ENCODE data around the gene RS1.

The RS1 gene
- total RNA-seq, result 0 reads per million in 4 donors

DNA sequence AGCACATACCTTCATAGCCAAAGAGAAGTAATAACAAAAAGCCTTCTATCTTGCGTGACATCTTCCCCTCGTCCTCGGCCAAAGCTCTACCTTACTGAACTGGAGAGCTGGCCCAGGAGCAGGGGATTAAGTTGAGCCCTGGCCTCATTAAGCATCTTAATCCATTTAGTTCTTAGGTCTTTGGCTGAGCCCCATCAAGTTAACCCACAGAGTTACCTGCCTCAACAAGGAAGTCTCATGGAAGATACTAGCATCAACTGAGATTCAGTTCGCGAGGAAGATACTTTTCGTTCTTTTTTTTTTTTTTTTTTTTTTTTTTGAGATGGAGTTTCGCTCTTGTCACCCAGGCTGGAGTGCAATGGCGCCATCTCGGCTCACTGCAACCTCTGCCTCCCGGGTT is at the start of gene RS1:
Gene RS1 (minus strand): TSS at position 101 of the 400 bp plus-strand sequence. CDS start 40 bp downstream, at position 61.
- DNase-seq, result no peak

GRCh38 chrX:18719852-18720251 is 47.9 kb upstream of the RS1 start:
- DNase-seq, result no peak

GRCh38 chrX:18714910-18715309 is 43.0 kb upstream of the RS1 start:
- DNase-seq, result no peak

- DNase-seq, result no peak
Observed at GRCh38 chrX:18709833-18710232, 37.9 kb upstream of the RS1 start.

DNA sequence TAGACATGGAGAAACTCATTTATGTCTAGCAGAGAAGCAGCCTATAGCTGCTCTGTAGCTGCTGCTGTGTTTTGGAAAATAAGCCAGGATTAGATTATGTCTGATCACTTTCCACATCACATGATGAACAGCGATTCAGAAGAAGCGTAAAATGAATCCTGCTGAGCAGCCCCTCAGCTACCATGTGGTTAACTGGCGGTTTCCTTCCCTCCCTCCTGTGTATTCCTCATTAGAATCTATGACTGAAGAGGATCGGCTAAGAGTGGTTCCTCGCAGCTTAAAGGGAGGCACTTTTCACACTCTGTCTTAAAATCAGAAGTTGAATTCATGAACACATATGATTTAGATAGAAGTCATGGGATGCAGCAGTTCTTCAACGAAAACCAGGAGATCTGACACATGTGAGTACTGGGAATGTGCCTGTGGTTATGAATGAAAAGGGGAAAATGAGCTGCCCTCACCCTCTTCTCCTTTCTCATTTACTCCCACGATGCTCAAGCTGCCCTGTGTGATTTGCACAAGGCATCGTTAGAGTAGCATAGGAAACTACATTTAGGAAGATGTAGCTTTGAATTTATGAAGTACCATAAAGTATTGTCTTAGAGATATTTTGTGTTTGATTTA is 35.6 kb upstream of the RS1 start, which contains the start of gene PPEF1:
Gene PPEF1 (plus strand): TSS at position 220 of the 624 bp plus-strand sequence. CDS start 136 bp downstream, at position 356.
- no peak for DNase-seq

DNA sequence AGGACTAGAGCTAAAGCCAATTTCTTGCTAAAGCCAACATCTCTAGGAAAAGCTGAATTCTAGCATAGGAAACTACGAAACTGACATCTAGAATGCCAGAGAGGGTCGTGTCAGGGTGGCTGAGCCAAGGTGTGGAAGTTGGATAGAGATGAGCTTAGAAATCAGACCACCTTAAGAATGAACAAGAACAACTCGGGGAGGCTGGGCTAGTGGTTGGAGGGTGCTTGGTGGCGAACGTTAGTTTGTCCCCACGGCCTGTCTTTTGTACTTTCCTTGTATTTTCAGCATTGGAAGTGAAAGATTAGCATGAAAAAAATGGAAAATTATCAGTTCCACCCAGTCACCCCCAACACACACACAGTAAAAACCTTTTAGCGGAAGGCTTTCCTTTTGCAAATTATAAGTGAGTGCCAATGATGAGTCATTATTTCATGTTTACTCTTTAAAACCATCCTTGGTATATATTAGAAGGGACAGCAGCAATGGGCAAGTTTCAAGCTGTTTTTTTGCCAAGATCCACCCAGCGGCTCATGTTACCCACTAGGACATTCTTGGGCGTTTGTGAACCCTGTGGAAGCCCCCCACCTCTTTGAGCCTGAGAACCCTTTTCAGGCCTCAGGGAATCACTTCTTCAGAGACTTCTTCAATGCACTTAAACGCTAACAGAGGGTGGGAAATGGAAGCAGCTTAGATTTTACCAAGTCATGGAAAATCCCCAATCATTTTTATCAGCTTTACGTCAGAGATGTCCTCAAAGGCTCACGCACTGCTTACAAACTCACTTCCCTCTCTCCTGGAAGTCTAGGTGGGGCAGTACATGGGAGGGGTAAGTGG is 30.7 kb upstream of the RS1 start:
- no peak for DNase-seq

DNA sequence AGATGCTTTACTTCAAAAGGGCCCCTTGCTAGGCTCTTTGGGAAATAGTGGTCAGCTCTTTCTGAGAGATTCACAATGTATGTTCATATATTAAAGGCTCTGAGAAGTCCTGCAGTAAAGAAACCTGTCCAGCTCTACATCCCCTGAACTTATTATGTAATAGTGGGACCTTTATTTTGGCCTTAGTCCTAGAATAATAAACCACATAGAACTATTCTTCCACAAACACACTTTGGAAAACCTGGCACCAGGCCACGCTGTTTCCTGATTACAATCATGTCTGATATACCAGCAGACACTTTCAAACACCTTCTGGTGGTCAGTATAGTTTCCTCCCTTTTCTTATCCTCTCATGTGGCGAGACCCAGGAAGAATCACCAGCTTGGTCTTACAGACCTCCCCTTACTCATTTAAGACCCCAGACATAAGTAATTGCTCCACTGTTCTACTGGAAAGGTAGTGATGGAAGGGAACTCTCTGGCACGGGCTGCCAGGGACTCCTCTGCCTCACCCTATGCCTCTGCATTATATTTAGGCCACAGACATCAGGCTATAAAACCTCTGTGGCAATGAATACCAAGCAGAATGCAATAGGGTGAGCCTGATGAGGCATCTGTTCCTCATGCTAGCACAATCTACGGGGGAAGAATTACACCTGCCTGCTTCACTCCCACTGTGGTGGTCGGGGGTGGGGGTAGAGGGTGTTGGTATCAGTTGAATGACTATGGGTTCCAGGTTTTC is 29.9 kb upstream of the RS1 start:
- no peak for DNase-seq

GRCh38 chrX:18698737-18699650 is 27.1 kb upstream of the RS1 start:
- DNase-seq, result no peak

DNA sequence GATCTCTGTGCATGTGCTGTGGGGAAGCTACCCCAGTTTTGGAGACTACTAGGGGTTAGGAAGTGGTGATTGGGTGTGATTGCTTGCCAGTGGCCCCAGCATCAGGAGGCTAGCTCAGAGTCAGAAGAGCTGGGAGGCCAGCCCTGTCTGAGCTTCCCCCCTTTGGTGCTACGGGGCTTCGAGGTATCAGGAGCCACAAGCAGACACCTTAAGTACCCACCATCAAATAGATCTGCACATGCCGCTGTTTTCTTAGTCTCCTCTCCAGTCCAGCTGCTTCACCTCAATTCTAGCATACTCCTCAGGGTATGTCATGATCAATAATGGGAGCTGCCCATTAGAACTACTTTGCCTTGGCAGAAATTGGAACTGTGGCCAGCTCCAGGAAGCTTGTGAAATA is 24.7 kb upstream of the RS1 start:
- no peak for DNase-seq

DNA sequence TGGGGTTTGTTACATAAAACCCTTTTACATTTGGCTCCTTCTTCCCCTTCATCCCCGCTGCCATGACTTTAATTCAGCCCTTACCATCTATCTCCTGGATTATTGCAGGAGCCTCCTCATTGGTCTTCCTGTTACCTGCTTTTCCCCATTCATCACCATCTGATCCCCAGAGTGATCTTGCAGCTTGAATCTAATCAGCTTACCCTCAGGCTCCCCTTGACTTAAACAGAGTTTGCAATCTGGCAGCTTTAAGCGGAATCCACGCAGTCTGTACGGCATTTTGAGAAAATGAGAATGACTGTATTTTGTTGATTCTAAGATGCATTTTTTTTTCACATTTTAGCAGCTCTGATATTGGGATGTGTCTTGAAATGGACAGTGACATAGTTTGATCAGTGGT is 20.6 kb upstream of the RS1 start:
- no peak for DNase-seq

DNA sequence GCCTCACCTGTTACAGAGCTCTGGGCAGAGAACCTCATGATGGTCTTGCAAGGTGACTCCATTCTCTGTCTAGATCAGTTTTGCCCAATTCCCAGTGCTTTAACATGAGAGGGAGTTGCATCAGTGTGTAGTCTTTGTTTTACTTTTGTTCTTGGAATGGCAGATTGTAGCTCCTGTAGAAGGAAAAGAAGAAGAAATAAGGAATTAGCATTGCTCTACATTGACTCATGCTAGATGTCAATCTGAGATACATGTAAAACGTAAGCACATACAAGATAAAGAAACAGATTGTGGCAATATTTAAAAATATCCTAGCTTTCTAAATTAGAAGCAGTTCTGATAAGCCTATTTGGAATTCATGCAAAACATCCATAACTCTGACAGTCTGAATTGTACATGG is 19.5 kb upstream of the RS1 start:
- no peak for DNase-seq

DNA sequence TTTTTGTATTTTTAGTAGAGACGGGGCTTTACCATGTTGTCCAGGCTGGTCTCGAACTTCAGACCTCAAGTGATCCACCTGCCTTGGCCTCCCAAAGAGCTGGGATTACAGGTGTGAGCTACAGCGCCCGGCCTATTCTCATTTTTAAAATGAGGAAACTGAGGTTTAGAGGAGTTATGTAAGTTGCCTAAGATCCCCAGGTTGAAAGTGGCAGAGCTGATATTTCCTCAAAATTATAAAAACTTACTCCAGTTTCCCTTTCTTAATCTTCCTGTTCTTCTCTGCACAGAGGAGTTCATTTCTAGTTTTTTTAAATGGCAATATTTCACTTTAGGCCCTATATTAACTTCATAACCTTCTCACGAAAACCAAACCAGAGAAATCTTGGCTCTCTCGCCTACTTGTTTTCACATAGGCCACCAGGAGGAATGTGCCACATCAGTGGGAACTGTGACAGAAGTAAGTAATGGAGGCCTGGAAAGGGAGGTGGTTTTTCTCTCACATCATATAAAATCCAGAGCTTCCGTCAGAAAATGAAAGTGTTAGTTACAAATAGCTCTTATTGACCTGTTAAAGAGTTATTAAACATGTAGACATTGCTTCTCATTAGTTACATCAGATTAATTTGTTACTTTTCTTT is 16.1 kb upstream of the RS1 start:
- DNase-seq, result no peak

GRCh38 chrX:18682979-18683387 is 11.1 kb upstream of the RS1 start:
- DNase-seq, result no peak

GRCh38 chrX:18681996-18682395 is 10.1 kb upstream of the RS1 start:
- no peak for DNase-seq

GRCh38 chrX:18677161-18677869 is 5.4 kb upstream of the RS1 start:
- no peak for DNase-seq

GRCh38 chrX:18676470-18676869 is 4.6 kb upstream of the RS1 start:
- no peak for DNase-seq

DNA sequence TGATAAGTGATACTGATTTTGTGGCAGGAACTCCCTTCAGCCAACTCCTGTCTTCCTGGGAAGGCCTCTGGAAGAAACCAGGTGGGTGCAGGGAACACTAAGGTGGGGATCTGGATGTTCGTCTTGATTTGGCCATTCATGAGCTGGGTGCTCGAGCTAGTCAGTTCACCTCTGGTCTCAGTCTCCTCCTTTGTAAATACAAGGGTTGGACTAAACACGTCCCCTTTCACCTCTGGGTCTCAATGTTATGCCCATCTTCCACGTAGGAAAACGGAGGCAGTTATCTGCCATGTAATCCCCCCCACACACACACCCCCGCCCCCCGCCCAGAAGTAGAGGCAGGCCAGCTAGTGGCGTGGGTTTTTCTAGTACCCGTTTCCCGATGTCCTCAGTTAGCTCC is 4.1 kb upstream of the RS1 start:
- DNase-seq, result no peak

DNA sequence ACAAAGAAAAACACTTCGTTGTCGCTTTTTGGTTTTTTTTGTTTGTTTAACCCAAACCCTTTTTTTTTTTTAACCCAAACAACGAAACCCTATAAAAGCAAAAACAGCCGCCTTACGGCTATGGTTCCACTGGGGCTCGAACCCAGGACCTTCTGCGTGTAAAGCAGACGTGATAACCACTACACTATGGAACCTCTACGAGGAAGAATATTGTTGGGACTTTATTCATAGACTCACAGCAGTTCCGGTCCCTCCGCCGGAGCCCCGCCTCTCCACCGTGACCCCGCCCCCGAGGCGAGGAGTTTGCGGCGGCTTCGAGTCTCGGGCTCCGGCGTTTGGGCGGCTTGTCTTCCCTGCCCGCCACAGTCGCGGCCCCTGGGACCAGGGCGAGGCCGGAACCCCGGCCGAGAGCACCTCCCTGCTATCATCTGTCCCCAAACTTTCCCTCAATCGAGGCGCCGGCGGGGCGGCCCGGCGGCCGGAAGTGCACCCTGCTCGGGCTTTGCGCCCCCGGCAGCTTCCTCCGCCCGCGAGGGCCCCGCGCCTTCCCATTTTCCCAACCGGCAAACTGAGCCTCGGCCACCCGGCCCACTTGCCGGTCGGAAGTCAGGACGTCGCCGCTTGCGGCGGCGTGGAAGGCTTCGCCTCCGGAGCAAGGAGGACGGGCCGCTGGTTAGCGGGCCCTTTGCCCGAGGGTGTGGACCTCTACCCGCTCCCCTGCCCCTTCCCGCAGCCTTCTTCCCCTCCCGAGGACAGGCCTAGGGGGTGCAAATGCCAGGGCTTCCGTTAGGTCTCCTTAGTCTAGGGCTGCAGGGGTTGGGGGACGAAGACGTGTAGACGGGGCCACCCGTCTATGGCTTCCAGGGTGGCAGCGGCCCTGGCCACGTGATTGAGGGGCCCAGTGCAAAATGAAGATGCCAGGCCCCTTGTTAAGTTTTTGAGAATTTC is 3.2 kb upstream of the RS1 start:
- peak; percentile 53 to 76 (median 70) for DNase-seq

GRCh38 chrX:18674417-18674787 is 2.5 kb upstream of the RS1 start:
- peak in 1 of 5 donors; percentile 3 for DNase-seq
